IPS-11a (cell line): ENCODE data around the gene SAMD4A.

Source experiments
- H3K4me3 ChIP-seq: one replicate; pipeline ENCODE4 v1.5.1; 2013; ENCODE audit warnings: low read depth, low read length, control low read depth

The SAMD4A gene

DNA sequence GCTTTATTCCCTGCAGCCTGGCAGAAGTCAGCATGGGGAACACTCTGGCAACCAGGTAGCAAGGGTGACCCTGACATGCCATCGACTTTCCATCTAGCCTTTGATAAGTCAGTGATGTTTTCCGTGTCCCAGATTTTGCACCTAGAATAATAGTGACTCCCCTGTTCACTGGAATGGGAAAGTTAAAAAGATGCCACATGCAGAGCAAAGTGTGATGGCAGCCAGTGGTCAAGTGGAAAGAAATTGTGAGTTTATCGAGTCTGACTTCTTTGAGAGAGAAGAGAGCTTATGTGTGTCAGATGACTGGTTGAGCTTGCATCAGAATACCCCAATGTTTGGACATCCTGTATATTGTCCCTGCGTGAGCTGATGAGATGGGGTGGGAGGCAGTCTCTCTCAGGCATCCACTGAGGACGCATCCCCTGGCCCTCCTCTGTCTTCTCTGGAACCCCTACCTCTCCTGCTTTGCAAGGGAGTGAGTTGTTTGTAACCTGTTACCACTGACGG lies 187.2 kb downstream of the SAMD4A start:
- H3K4me3 ChIP-seq, result no peak overlapping the region

- no peak overlapping the region for H3K4me3 ChIP-seq
These were observed 187.9 kb downstream of the SAMD4A start for GRCh38 chr14:54754623-54755386.

- H3K4me3 ChIP-seq, result no peak overlapping the region
These were observed 189.9 kb downstream of the SAMD4A start for GRCh38 chr14:54756656-54757392.

DNA sequence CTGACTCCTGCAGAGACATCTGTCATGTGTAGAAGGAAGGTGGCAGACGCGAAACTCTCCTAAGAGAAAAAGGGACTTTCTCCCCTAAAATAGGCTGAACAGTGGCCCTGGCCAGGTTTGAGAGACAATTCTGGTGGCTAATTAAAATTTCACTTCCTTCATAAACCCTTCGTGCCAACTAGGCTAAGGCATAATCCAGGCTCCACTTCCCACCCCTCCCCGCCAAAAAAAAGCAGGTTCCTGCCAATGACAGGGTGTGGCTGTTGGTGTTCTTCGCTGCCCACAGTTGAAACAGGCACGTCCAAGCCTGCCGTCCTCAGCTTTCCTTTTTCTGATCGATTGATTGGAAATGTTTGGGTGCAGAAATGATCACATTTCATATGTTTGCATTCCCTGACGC lies 191.1 kb downstream of the SAMD4A start:
- H3K4me3 ChIP-seq, result no peak overlapping the region

GRCh38 chr14:54759982-54760585 lies 193.2 kb downstream of the SAMD4A start:
- no peak overlapping the region for H3K4me3 ChIP-seq

- H3K4me3 ChIP-seq, result no peak overlapping the region
These were observed 194.1 kb downstream of the SAMD4A start for GRCh38 chr14:54760866-54761575.

DNA sequence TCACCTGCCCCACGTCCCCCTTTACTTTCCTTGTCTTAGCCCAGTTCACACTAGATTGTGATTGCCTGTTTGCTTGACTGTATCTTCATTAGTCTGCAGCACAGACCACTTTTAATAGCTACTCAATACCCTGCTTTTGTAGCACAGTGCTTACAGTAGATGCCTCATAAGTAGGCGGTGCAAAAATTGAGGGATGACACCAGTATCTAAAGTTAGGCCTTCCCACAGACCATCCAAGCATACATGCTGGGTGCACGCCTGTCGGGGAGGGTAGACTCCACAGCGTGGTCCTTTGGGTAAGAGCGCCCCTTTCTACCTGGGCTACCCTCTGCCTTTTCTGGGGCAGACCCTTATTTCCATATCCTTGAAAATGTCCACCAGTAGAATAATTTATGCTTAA lies 194.9 kb downstream of the SAMD4A start:
- no peak overlapping the region for H3K4me3 ChIP-seq

DNA sequence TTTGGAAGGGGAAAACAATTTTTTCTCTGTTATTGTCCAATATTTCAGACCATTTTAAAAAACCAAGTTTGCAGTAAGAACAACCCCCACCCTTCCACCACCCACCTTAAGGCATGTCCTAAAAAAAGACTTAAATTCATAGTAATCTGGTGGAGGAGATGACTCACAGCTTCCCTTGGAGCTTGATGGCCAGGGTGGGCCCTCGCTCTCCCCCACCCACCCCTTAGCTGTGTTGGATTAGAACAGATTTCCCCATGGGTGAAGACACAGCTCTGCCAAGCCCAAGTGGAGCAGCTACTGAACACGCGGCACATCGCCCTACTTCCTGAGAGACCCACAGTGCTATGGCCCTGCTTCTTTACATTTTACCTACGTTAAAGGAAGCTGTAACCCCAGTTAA lies 195.4 kb downstream of the SAMD4A start:
- H3K4me3 ChIP-seq, result no peak overlapping the region

GRCh38 chr14:54763761-54764160 lies 196.8 kb downstream of the SAMD4A start:
- no peak overlapping the region for H3K4me3 ChIP-seq

- H3K4me3 ChIP-seq, result no peak overlapping the region
These were observed 199.6 kb downstream of the SAMD4A start for GRCh38 chr14:54766276-54767138.

GRCh38 chr14:54767139-54767431 lies 200.2 kb downstream of the SAMD4A start:
- H3K4me3 ChIP-seq, result no peak overlapping the region

GRCh38 chr14:54767450-54767849 lies 200.5 kb downstream of the SAMD4A start:
- H3K4me3 ChIP-seq, result no peak overlapping the region

- no peak overlapping the region for H3K4me3 ChIP-seq
These were observed 201.7 kb downstream of the SAMD4A start for GRCh38 chr14:54768501-54769129.

DNA sequence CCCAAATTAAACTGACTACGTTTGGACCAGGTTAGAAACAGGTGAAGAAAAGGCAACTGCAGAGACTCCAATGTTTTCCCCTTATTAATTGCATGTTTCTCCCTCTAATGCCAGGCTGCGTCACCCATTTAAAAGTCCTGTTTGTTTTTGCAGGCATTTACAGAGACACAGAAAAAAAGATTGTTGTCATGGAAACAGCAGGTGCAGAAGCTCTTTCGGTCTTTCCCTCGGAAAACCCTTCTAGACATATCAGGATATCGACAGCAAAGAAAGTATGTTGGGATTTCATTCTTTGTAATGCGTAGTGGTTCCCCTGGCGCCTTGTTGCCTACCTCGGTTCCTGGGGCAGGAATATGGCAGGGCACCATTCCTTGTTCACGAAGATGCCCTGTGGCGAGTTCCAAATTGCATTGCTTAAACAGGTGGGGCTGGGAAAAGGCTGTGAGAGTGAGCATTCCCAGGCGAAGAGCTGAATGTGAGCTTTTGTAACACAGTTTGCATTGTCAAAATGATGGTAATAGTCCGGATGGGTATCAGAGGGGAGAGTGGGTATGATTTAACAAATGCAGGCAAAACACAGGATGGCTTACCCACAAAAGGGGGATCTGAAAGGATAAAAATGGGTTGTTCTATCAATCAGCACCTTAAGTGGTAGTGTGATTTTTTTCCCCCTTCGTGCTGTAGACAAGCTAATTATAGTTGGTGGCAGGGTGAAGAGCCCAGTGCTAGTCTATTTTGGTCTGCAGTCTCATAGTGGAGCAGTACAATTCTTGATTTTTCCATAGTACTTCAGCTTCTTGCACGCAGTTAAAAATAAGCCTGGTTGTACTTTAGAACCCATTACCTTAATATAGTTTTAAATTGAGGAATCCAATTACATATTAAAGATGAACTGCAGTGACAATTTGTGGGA lies 203.3 kb downstream of the SAMD4A start:
- H3K4me3 ChIP-seq, result no peak overlapping the region

DNA sequence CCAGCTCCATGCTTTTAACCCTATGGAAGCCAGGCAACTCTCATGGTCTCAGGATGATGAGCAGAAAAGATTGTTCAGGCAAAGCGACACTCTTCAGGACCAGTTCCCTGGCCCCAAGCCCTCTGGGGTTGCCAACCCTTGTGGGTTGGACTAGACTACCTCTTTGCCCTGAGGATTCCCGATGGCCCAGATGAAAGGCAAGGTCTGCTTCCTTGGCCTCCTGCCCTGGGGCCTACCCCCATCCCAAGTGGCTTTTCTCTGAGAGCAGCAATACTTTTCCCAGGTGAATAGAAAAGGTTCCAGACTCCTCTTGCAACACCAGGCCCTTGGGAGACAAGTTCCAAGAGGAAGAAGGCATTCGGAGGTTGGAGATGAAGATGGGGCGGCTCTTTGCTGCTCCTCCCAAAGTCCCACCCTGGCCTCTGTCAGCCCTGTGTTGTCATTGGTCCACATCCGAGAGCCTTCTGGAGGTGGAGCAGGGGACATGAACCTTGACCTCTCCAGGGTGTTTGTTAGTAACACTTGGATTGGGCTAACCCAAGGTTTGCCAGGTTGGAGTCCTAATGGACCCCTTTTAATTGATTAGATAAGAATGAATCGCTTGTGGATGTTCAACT lies 204.6 kb downstream of the SAMD4A start:
- no peak overlapping the region for H3K4me3 ChIP-seq

- H3K4me3 ChIP-seq, result no peak overlapping the region
These were observed 205.5 kb downstream of the SAMD4A start for GRCh38 chr14:54772451-54772881.

GRCh38 chr14:54773171-54774006 lies 206.5 kb downstream of the SAMD4A start:
- no peak overlapping the region for H3K4me3 ChIP-seq

GRCh38 chr14:54774824-54775223 lies 207.9 kb downstream of the SAMD4A start:
- no peak overlapping the region for H3K4me3 ChIP-seq
